Mesendoderm (in vitro differentiated cells): ENCODE results near the gene ADAMTS19.

Experiments
- DNase-seq: peaks from one replicate; pipeline ENCODE4 v3.0.0; 2013
- H2AK5ac ChIP-seq: 2 replicates; pipeline ENCODE4 v1.6.1; 2013; ENCODE audit warnings: low read length, inconsistent platforms
- H2BK120ac ChIP-seq: 2 replicates; pipeline ENCODE4 v1.6.1; 2013; ENCODE audit warnings: low read depth, mild to moderate bottlenecking, low read length, moderate library complexity, mixed read lengths
- H2BK15ac ChIP-seq: replicated peaks from 2 replicates; pipeline ENCODE4 v1.6.1; 2013; ENCODE audit warnings: low read depth, mild to moderate bottlenecking, moderate library complexity
- H2BK5ac ChIP-seq: 2 replicates; pipeline ENCODE4 v1.6.1; 2013; ENCODE audit warnings: low read length, inconsistent platforms
- H3K18ac ChIP-seq: 2 replicates; pipeline ENCODE4 v1.6.1; 2013; ENCODE audit warnings: mild to moderate bottlenecking, low read length, mixed read lengths
- H3K23ac ChIP-seq: one replicate; pipeline ENCODE4 v1.6.1; 2013; ENCODE audit warnings: low read length
- H3K27ac ChIP-seq: 2 replicates; pipeline ENCODE4 v1.5.1; 2013; ENCODE audit warnings: low read depth, mild to moderate bottlenecking, inconsistent platforms, low read length, moderate library complexity
- H3K27me3 ChIP-seq: 2 replicates; pipeline ENCODE4 v1.6.1; 2013; ENCODE audit warnings: low read length, control low read depth, mild to moderate bottlenecking, inconsistent platforms; ENCODE audit not compliant: insufficient read depth, poor library complexity
- H3K36me3 ChIP-seq: 2 replicates; pipeline ENCODE4 v1.6.1; 2013; ENCODE audit warnings: low read length, inconsistent platforms; ENCODE audit not compliant: control insufficient read depth, insufficient read depth
- H3K4ac ChIP-seq: one replicate; pipeline ENCODE4 v1.6.1; 2013; ENCODE audit warnings: low read depth, mild to moderate bottlenecking, low read length, moderate library complexity
- H3K4me1 ChIP-seq: 2 replicates; pipeline ENCODE4 v1.6.1; 2013; ENCODE audit warnings: low read depth, low read length, inconsistent platforms; ENCODE audit not compliant: control insufficient read depth
- H3K4me2 ChIP-seq: 2 replicates; pipeline ENCODE4 v1.6.1; 2013; ENCODE audit warnings: low read length
- H3K4me3 ChIP-seq: 2 replicates; pipeline ENCODE4 v1.5.1; 2013; ENCODE audit warnings: mild to moderate bottlenecking, low read length
- H3K56ac ChIP-seq: one replicate; pipeline ENCODE4 v1.6.1; 2013; ENCODE audit warnings: low read length
- H3K79me1 ChIP-seq: 2 replicates; pipeline ENCODE4 v1.6.1; 2013; ENCODE audit warnings: low read length, inconsistent platforms
- H3K79me2 ChIP-seq: 2 replicates; pipeline ENCODE4 v1.6.1; 2013; ENCODE audit warnings: mild to moderate bottlenecking, low read length; ENCODE audit not compliant: control insufficient read depth, insufficient read depth
- H3K9ac ChIP-seq: 2 replicates; pipeline ENCODE4 v1.6.1; 2013; ENCODE audit warnings: low read length, inconsistent platforms
- H4K5ac ChIP-seq: one replicate; pipeline ENCODE4 v1.6.1; 2013; ENCODE audit warnings: low read length
- H4K8ac ChIP-seq: one replicate; pipeline ENCODE4 v1.6.1; 2013; ENCODE audit warnings: low read depth, mild to moderate bottlenecking, control low read depth, low read length, moderate library complexity
- WGBS: extraction: QIAGEN DNeasy Blood & Tissue Kit; methylation state at CpG from one replicate; pipeline ENCODE4 v1.1.7; 2013; ENCODE audit warnings: low lambda C conversion rate, missing lambda C conversion rate; ENCODE audit not compliant: insufficient coverage; ENCODE audit errors: extremely low coverage; 5-methylcytosine and 5-hydroxymethylcytosine counted together

The ADAMTS19 gene

GRCh38 chr5:129500101-129500500 lies 40.0 kb downstream of the ADAMTS19 start:
- Histone ChIP-seq H2BK15ac (no peak overlapping the region), H3K4me3 (no peak overlapping the region), H2BK5ac (no peak overlapping the region), H3K9ac (no peak overlapping the region), H3K4ac (no peak overlapping the region), H4K8ac (no peak overlapping the region), H3K23ac (no peak overlapping the region), H4K5ac (no peak overlapping the region), H3K79me2 (peaks cover 4% of the 10 kb centered on the region), H3K27me3 (no peaks in the 10 kb centered on the region), H3K79me1 (no peaks in the 10 kb centered on the region), H2BK120ac (no peak overlapping the region), H3K56ac (no peak overlapping the region), H3K4me2 (no peak overlapping the region), H3K36me3 (no peaks in the 10 kb centered on the region), H3K18ac (no peak overlapping the region), H2AK5ac (no peak overlapping the region), H3K27ac (no peak overlapping the region), H3K4me1 (no peaks in the 10 kb centered on the region)
- WGBS: no CpG with 5 or more reads among the region's 3 CpGs
- DNase-seq: no peak

GRCh38 chr5:129506086-129506485 lies 46.0 kb downstream of the ADAMTS19 start:
- H2AK5ac ChIP-seq: no peak overlapping the region
- no peaks in the 10 kb centered on the region for H3K79me1 ChIP-seq
- H3K4ac ChIP-seq: no peak overlapping the region
- H3K18ac ChIP-seq: no peak overlapping the region
- H3K4me1 ChIP-seq: no peaks in the 10 kb centered on the region
- no peaks in the 10 kb centered on the region for H3K27me3 ChIP-seq
- H2BK15ac ChIP-seq: no peak overlapping the region
- H2BK5ac ChIP-seq: no peak overlapping the region
- WGBS: no CpG with 5 or more reads among the region's 1 CpG
- H4K5ac ChIP-seq: no peak overlapping the region
- no peaks in the 10 kb centered on the region for H3K36me3 ChIP-seq
- no peak overlapping the region for H3K56ac ChIP-seq
- H3K27ac ChIP-seq: no peak overlapping the region
- no peaks in the 10 kb centered on the region for H3K79me2 ChIP-seq
- H3K4me3 ChIP-seq: no peak overlapping the region
- H3K4me2 ChIP-seq: no peak overlapping the region
- H2BK120ac ChIP-seq: no peak overlapping the region
- no peak overlapping the region for H4K8ac ChIP-seq
- H3K9ac ChIP-seq: no peak overlapping the region
- H3K23ac ChIP-seq: no peak overlapping the region
- DNase-seq: no peak

GRCh38 chr5:129506950-129507349 lies 46.9 kb downstream of the ADAMTS19 start:
- H3K4me2 ChIP-seq: no peak overlapping the region
- H2BK15ac ChIP-seq: no peak overlapping the region
- no peaks in the 10 kb centered on the region for H3K27me3 ChIP-seq
- no peak overlapping the region for H3K27ac ChIP-seq
- no peak overlapping the region for H3K4ac ChIP-seq
- no peak overlapping the region for H3K23ac ChIP-seq
- no peak for DNase-seq
- H3K36me3 ChIP-seq: no peaks in the 10 kb centered on the region
- H4K8ac ChIP-seq: no peak overlapping the region
- H3K4me3 ChIP-seq: no peak overlapping the region
- H3K56ac ChIP-seq: no peak overlapping the region
- H4K5ac ChIP-seq: no peak overlapping the region
- H3K79me2 ChIP-seq: no peaks in the 10 kb centered on the region
- no peak overlapping the region for H2BK120ac ChIP-seq
- no peak overlapping the region for H2BK5ac ChIP-seq
- no peak overlapping the region for H3K9ac ChIP-seq
- no peaks in the 10 kb centered on the region for H3K79me1 ChIP-seq
- no peak overlapping the region for H3K18ac ChIP-seq
- H3K4me1 ChIP-seq: no peaks in the 10 kb centered on the region
- H2AK5ac ChIP-seq: no peak overlapping the region

GRCh38 chr5:129507527-129507926 lies 47.4 kb downstream of the ADAMTS19 start:
- no peak overlapping the region for H3K18ac ChIP-seq
- no peak overlapping the region for H3K4me2 ChIP-seq
- H3K4me1 ChIP-seq: no peaks in the 10 kb centered on the region
- no peak overlapping the region for H3K23ac ChIP-seq
- no peaks in the 10 kb centered on the region for H3K79me1 ChIP-seq
- H3K4ac ChIP-seq: no peak overlapping the region
- H2AK5ac ChIP-seq: no peak overlapping the region
- no peak overlapping the region for H4K5ac ChIP-seq
- H2BK5ac ChIP-seq: no peak overlapping the region
- H3K4me3 ChIP-seq: no peak overlapping the region
- H3K27ac ChIP-seq: no peak overlapping the region
- no peak overlapping the region for H4K8ac ChIP-seq
- H2BK15ac ChIP-seq: no peak overlapping the region
- H3K79me2 ChIP-seq: no peaks in the 10 kb centered on the region
- H3K36me3 ChIP-seq: no peaks in the 10 kb centered on the region
- H3K9ac ChIP-seq: no peak overlapping the region
- no peaks in the 10 kb centered on the region for H3K27me3 ChIP-seq
- DNase-seq: no peak
- H2BK120ac ChIP-seq: no peak overlapping the region
- H3K56ac ChIP-seq: no peak overlapping the region
- WGBS: no CpG with 5 or more reads among the region's 6 CpGs

GRCh38 chr5:129508606-129509005 lies 48.5 kb downstream of the ADAMTS19 start:
- no peaks in the 10 kb centered on the region for H3K79me1 ChIP-seq
- no peak overlapping the region for H3K18ac ChIP-seq

GRCh38 chr5:129509363-129509975 lies 49.4 kb downstream of the ADAMTS19 start:
- H3K23ac ChIP-seq: no peak overlapping the region
- no peaks in the 10 kb centered on the region for H3K27me3 ChIP-seq
- H2BK5ac ChIP-seq: no peak overlapping the region
- no peak for DNase-seq
- no peak overlapping the region for H4K5ac ChIP-seq
- H4K8ac ChIP-seq: no peak overlapping the region
- H3K4me1 ChIP-seq: no peaks in the 10 kb centered on the region
- H3K27ac ChIP-seq: no peak overlapping the region
- no peak overlapping the region for H3K18ac ChIP-seq
- H3K56ac ChIP-seq: no peak overlapping the region
- no peak overlapping the region for H2BK15ac ChIP-seq
- no peak overlapping the region for H3K4ac ChIP-seq
- H3K4me3 ChIP-seq: no peak overlapping the region
- no peaks in the 10 kb centered on the region for H3K79me1 ChIP-seq
- no CpG with 5 or more reads among the region's 2 CpGs for WGBS
- H3K79me2 ChIP-seq: no peaks in the 10 kb centered on the region
- H3K9ac ChIP-seq: no peak overlapping the region
- no peaks in the 10 kb centered on the region for H3K36me3 ChIP-seq
- H2BK120ac ChIP-seq: no peak overlapping the region
- H2AK5ac ChIP-seq: no peak overlapping the region
- H3K4me2 ChIP-seq: no peak overlapping the region

More at GRCh38 chr5:129508606-129509005, 48.5 kb downstream of the ADAMTS19 start:
- no peaks in the 10 kb centered on the region for H3K4me1 ChIP-seq
- WGBS: no CpG with 5 or more reads among the region's 2 CpGs
- H4K8ac ChIP-seq: no peak overlapping the region
- H4K5ac ChIP-seq: no peak overlapping the region
- H3K4ac ChIP-seq: no peak overlapping the region
- H2BK120ac ChIP-seq: no peak overlapping the region
- H3K4me2 ChIP-seq: no peak overlapping the region
- DNase-seq: no peak
- no peak overlapping the region for H3K23ac ChIP-seq
- H2BK15ac ChIP-seq: no peak overlapping the region
- no peaks in the 10 kb centered on the region for H3K27me3 ChIP-seq
- H3K56ac ChIP-seq: no peak overlapping the region
- H3K27ac ChIP-seq: no peak overlapping the region
- no peak overlapping the region for H2BK5ac ChIP-seq
- H2AK5ac ChIP-seq: no peak overlapping the region
- H3K9ac ChIP-seq: no peak overlapping the region
- H3K79me2 ChIP-seq: no peaks in the 10 kb centered on the region
- no peaks in the 10 kb centered on the region for H3K36me3 ChIP-seq
- no peak overlapping the region for H3K4me3 ChIP-seq
